ENCODE data around the gene CCDC3.

DNA sequence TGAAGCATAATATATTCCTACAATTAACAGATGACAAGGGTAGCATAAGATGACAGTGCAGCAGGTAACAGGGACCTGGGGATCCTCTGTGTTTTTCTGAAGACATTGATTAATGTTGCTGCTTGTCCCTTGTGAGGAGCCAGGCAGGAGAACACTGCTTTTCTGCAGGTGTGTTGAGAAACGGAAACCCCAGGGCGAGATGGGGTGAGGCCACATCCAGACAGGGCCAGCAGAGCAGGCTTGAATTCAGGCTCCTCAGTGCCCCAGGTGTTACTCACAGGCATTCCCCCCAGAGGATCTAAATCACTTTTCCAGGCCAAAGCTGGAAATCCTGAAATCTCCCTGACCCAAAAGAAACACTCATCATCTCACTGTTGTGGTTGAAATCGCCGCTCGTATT, 105.3 kb downstream of the CCDC3 start:
- TF ChIP-seq EP300 (conservative IDR thresholded peaks at IDR 0.05; ENCODE audit: poor library complexity, severe bottlenecking) (no peak), SMC3 (conservative IDR thresholded peaks at IDR 0.05; ENCODE audit: poor library complexity) (no peak), MXI1 (conservative IDR thresholded peaks at IDR 0.05; ENCODE audit: poor library complexity, severe bottlenecking) (no peak), POLR2AphosphoS5 (IDR thresholded peaks at IDR 0.05) (no peak), EZH2 (IDR thresholded peaks at IDR 0.05; ENCODE audit: borderline replicate concordance, insufficient read depth, low read length, poor library complexity, severe bottlenecking) (no peak)
- TF ChIP-seq, protein P1, sequence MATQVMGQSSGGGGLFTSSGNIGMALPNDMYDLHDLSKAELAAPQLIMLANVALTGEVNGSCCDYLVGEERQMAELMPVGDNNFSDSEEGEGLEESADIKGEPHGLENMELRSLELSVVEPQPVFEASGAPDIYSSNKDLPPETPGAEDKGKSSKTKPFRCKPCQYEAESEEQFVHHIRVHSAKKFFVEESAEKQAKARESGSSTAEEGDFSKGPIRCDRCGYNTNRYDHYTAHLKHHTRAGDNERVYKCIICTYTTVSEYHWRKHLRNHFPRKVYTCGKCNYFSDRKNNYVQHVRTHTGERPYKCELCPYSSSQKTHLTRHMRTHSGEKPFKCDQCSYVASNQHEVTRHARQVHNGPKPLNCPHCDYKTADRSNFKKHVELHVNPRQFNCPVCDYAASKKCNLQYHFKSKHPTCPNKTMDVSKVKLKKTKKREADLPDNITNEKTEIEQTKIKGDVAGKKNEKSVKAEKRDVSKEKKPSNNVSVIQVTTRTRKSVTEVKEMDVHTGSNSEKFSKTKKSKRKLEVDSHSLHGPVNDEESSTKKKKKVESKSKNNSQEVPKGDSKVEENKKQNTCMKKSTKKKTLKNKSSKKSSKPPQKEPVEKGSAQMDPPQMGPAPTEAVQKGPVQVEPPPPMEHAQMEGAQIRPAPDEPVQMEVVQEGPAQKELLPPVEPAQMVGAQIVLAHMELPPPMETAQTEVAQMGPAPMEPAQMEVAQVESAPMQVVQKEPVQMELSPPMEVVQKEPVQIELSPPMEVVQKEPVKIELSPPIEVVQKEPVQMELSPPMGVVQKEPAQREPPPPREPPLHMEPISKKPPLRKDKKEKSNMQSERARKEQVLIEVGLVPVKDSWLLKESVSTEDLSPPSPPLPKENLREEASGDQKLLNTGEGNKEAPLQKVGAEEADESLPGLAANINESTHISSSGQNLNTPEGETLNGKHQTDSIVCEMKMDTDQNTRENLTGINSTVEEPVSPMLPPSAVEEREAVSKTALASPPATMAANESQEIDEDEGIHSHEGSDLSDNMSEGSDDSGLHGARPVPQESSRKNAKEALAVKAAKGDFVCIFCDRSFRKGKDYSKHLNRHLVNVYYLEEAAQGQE (IDR thresholded peaks at IDR 0.05; ENCODE audit: borderline replicate concordance): no peak
- TF ChIP-seq, protein P2, sequence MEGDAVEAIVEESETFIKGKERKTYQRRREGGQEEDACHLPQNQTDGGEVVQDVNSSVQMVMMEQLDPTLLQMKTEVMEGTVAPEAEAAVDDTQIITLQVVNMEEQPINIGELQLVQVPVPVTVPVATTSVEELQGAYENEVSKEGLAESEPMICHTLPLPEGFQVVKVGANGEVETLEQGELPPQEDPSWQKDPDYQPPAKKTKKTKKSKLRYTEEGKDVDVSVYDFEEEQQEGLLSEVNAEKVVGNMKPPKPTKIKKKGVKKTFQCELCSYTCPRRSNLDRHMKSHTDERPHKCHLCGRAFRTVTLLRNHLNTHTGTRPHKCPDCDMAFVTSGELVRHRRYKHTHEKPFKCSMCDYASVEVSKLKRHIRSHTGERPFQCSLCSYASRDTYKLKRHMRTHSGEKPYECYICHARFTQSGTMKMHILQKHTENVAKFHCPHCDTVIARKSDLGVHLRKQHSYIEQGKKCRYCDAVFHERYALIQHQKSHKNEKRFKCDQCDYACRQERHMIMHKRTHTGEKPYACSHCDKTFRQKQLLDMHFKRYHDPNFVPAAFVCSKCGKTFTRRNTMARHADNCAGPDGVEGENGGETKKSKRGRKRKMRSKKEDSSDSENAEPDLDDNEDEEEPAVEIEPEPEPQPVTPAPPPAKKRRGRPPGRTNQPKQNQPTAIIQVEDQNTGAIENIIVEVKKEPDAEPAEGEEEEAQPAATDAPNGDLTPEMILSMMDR (IDR thresholded peaks at IDR 0.05; ENCODE audit: poor library complexity, severe bottlenecking): no peak

Measured in neural cell (in vitro differentiated cells).